Measurements from ENCODE around the gene MYOZ3. TPM values are rescaled to one million over a fixed set of nuclear protein-coding genes. Genes with fewer than 3 reads are reported as not detected.

MYOZ3 gene
- total RNA-seq, 4 donors from 2014 or later: 0.10 TPM; not detected in 3

GRCh38 chr5:150700594-150701377 is 39.7 kb downstream of the MYOZ3 start, which contains the start of gene RBM22:
Gene RBM22, minus strand, starts transcription at chr5:150701062. Its CDS starts 77 bp downstream, at chr5:150700985.
- WGBS, 2 donors: 1% methylated on average over 54 to 58 of the region's 59 CpGs

GRCh38 chr5:150703762-150704161 is 42.7 kb downstream of the MYOZ3 start:
- intact Hi-C loops (cut with DNase I; ENCODE audit: low total_unique reads): no loop called here
- no peak overlapping the region for H3K4me3 ChIP-seq (ENCODE audit: low read depth, poor library complexity, severe bottlenecking)
- TF ChIP-seq CTCF (IDR thresholded peaks at IDR 0.05) (no peak), POLR2A (IDR thresholded peaks at IDR 0.05) (no peak)
- 84 to 86% methylated on average over 3 of the region's 3 CpGs for WGBS, 2 donors
- DNase-seq (ENCODE audit: low spot score in 2 of 2): no peak

More at GRCh38 chr5:150700594-150701377, 39.7 kb downstream of the MYOZ3 start, which contains the start of gene RBM22:
- intact Hi-C loops (cut with DNase I; ENCODE audit: low total_unique reads): no loop called here
- TF ChIP-seq POLR2A (IDR thresholded peaks at IDR 0.05) (no peak), CTCF (IDR thresholded peaks at IDR 0.05) (peak in 1 of 3 donors; percentile 55)
- DNase-seq (ENCODE audit: low spot score in 2 of 2): peak; percentile 94 to 99
- peak within 1 kb of the TSS; percentile 99 for H3K4me3 ChIP-seq (ENCODE audit: low read depth, poor library complexity, severe bottlenecking)

GRCh38 chr5:150706776-150707390 is 45.8 kb downstream of the MYOZ3 start:
- intact Hi-C loops (cut with DNase I; ENCODE audit: low total_unique reads): no loop called here
- 56% methylated on average over 4 of the region's 4 CpGs for WGBS, 2 donors
- no peak for DNase-seq (ENCODE audit: low spot score in 2 of 2)
- no peak overlapping the region for H3K4me3 ChIP-seq (ENCODE audit: low read depth, poor library complexity, severe bottlenecking)
- TF ChIP-seq CTCF (IDR thresholded peaks at IDR 0.05) (no peak), POLR2A (IDR thresholded peaks at IDR 0.05) (no peak)

- TF ChIP-seq CTCF (IDR thresholded peaks at IDR 0.05): no peak
- no peak for TF ChIP-seq POLR2A (IDR thresholded peaks at IDR 0.05)
- intact Hi-C loops (cut with DNase I; ENCODE audit: low total_unique reads): no loop called here
- no peak for DNase-seq (ENCODE audit: low spot score in 2 of 2)
- WGBS, 2 donors: 57 to 66% methylated on average over 2 of the region's 2 CpGs
- H3K4me3 ChIP-seq (ENCODE audit: low read depth, poor library complexity, severe bottlenecking): no peak overlapping the region
Measured at GRCh38 chr5:150710165-150710564, 49.1 kb downstream of the MYOZ3 start.

- no peak for DNase-seq (ENCODE audit: low spot score in 2 of 2)
- intact Hi-C loops (cut with DNase I; ENCODE audit: low total_unique reads): no loop called here
- WGBS, 2 donors: 90 to 91% methylated on average over 2 of the region's 2 CpGs
- no peak for TF ChIP-seq POLR2A (IDR thresholded peaks at IDR 0.05)
- no peak for TF ChIP-seq CTCF (IDR thresholded peaks at IDR 0.05)
- H3K4me3 ChIP-seq (ENCODE audit: low read depth, poor library complexity, severe bottlenecking): no peak overlapping the region
Measured at GRCh38 chr5:150723845-150724244, 62.8 kb downstream of the MYOZ3 start.

Other genes with a start within 250 kb of the MYOZ3 start
- gene CD74, start 248.3 kb upstream of the MYOZ3 start, total RNA-seq: 100 to 1,000 TPM; 500 to 762 (median 613) TPM
- gene RPS14, start 211.5 kb upstream of the MYOZ3 start, total RNA-seq: 1,000 to 10,000 TPM; 2,497 to 4,490 (median 3,854) TPM
- 100 to 1,000 TPM in 3 of 4 donors, 10 to 100 TPM in 1; 62.9 to 127 (median 115) TPM for gene NDST1, start 153.1 kb upstream of the MYOZ3 start, total RNA-seq
- gene SYNPO, start 20.6 kb upstream of the MYOZ3 start, total RNA-seq: 1 to 10 TPM; 3.8 to 8.5 (median 4.2) TPM
- gene RBM22, start 39.8 kb downstream of the MYOZ3 start, total RNA-seq: 10 to 100 TPM; 27.6 to 38.6 (median 35.9) TPM
- 10 to 100 TPM; 50.1 to 73.1 (median 57.5) TPM for gene DCTN4, start 97.8 kb downstream of the MYOZ3 start, total RNA-seq
- 10 to 100 TPM in 2 of 4 donors, 1 to 10 TPM in 2; 6.2 to 17.6 (median 9.2) TPM for gene SMIM3, start 117.5 kb downstream of the MYOZ3 start, total RNA-seq
- gene IRGM, start 185.3 kb downstream of the MYOZ3 start, total RNA-seq: under 1 TPM in 1 of 4 donors, not detected in 3; 0.19 TPM
- 1 to 10 TPM in 3 of 4 donors, under 1 TPM in 1; 0.80 to 1.8 (median 1.4) TPM for gene ZNF300, start 243.7 kb downstream of the MYOZ3 start, total RNA-seq

All from lower leg skin (tissue), 4 donors.